HG03097 (cell line): ENCODE data around the gene GBE1.

Source experiments
- ATAC-seq: cut with Tn5 transposase; IDR thresholded peaks from one replicate; pipeline ENCODE4 v1.9.1; 2021; ENCODE audit not compliant: unreplicated experiment, low FRiP score

Gene GBE1

GRCh38 chr3:81638480-81638879 is 123.0 kb downstream of the GBE1 start:
- ATAC-seq, result no peak

GRCh38 chr3:81632659-81633058 is 128.8 kb downstream of the GBE1 start:
- no peak for ATAC-seq

GRCh38 chr3:81624756-81625155 is 136.7 kb downstream of the GBE1 start:
- no peak for ATAC-seq

GRCh38 chr3:81622395-81622794 is 139.1 kb downstream of the GBE1 start:
- ATAC-seq, result no peak

- ATAC-seq, result no peak
These were observed 140.2 kb downstream of the GBE1 start for GRCh38 chr3:81621277-81621676.

GRCh38 chr3:81620849-81621248 is 140.6 kb downstream of the GBE1 start:
- no peak for ATAC-seq

- ATAC-seq, result no peak
These were observed 148.7 kb downstream of the GBE1 start for GRCh38 chr3:81612768-81613167.

GRCh38 chr3:81602781-81603180 is 158.7 kb downstream of the GBE1 start:
- no peak for ATAC-seq

- ATAC-seq, result no peak
These were observed 159.6 kb downstream of the GBE1 start for GRCh38 chr3:81601707-81602305.

- no peak for ATAC-seq
These were observed 169.3 kb downstream of the GBE1 start for GRCh38 chr3:81592101-81592500.

GRCh38 chr3:81585937-81586336 is 175.5 kb downstream of the GBE1 start:
- ATAC-seq, result no peak

GRCh38 chr3:81585056-81585455 is 176.4 kb downstream of the GBE1 start:
- no peak for ATAC-seq

- peak; percentile 61 for ATAC-seq
These were observed 179.4 kb downstream of the GBE1 start for GRCh38 chr3:81581966-81582599.

GRCh38 chr3:81580355-81580754 is 181.1 kb downstream of the GBE1 start:
- no peak for ATAC-seq

GRCh38 chr3:81579744-81580143 is 181.7 kb downstream of the GBE1 start:
- no peak for ATAC-seq

GRCh38 chr3:81572201-81572756 is 189.2 kb downstream of the GBE1 start:
- no peak for ATAC-seq

- ATAC-seq, result no peak
These were observed 193.1 kb downstream of the GBE1 start for GRCh38 chr3:81568378-81568777.

GRCh38 chr3:81565041-81565440 is 196.4 kb downstream of the GBE1 start:
- no peak for ATAC-seq

- ATAC-seq, result no peak
These were observed 203.3 kb downstream of the GBE1 start for GRCh38 chr3:81558106-81558505.

GRCh38 chr3:81554801-81555200 is 206.6 kb downstream of the GBE1 start:
- peak; percentile 12 for ATAC-seq

- ATAC-seq, result peak; percentile 83
These were observed 207.1 kb downstream of the GBE1 start for GRCh38 chr3:81554388-81554787.

- ATAC-seq, result no peak
These were observed 211.0 kb downstream of the GBE1 start for GRCh38 chr3:81550415-81550814.
